ENCODE results near the gene SNRNP200. TPM values are rescaled to one million over a fixed set of nuclear protein-coding genes. Genes with fewer than 3 reads are reported as not detected.

The SNRNP200 gene
- total RNA-seq = 197 and 203 TPM in 2 replicates

DNA sequence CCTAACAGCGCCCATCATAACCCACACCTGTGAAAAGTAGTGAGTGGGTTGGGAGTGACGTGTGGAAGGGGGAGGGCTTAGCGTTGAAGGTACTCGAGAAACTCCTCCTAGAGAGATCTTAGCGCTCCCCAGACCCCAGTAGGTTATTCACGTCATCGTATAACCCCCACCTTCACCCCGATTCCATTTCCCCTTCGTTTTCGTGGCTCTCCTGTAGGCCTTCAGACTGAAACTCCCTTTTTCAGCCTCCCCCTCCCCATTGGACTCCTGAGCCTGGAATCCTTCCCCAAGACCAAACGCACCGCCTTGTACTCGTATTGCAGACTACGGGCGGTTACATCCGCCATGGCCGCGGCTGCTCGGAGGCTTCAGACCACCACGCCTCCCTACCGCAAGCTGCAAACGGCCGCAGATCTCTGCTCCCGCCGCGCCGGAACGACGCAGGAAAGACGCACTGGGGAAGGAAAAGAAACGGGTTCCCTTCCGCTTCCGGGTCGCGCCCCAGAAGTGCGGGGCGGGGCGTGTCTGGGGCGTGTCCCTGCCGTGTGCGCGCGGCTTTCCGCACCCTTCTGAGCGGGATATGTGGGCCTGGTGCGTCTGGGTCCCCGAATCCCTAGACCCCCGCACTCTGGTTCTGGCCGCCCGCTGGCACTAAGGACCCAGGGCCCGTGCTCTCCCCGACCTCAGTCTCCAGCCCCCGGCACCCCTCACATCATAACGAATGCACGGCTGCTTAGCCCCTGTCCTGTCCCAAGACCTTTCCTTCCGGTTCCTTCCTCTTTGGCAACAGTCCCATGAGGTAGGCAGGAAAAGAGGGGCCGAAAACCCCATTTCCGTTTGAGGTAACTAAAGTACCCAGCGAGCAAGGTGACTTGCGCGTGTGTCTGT lies at the start of gene SNRNP200:
Gene SNRNP200, minus strand, starts transcription at position 456 of the 888 bp plus-strand sequence. Its CDS starts 109 bp downstream, at position 347.
- Mint-ChIP-seq H3K9me3 (no peaks in the 10 kb centered on the region), H3K36me3 (ENCODE audit: low read depth) (peaks cover 58% of the 10 kb centered on the region), H3K4me1 (peaks cover 56% of the 10 kb centered on the region), H3K4me3 (peak within 1 kb of the TSS; percentile 100), H3K27ac (peak within 1 kb of the TSS; percentile 99), H3K27me3 (no peaks in the 10 kb centered on the region)
- intact Hi-C loops (cut with micrococcal nuclease) = loop anchor here (1.0 kb wide), 5 partner anchors 16 to 204 kb away; partner anchors contain the start of genes CIAO1 and ITPRIPL1
- peak; percentile 97 for DNase-seq

- intact Hi-C loops (cut with micrococcal nuclease) = no loop called here
- peaks cover 64% of the 10 kb centered on the region for H3K36me3 Mint-ChIP-seq (ENCODE audit: low read depth)
- H3K27ac Mint-ChIP-seq = no peak overlapping the region
- no peak overlapping the region for H3K4me3 Mint-ChIP-seq
- H3K9me3 Mint-ChIP-seq = no peaks in the 10 kb centered on the region
- no peaks in the 10 kb centered on the region for H3K27me3 Mint-ChIP-seq
- H3K4me1 Mint-ChIP-seq = peaks cover 4% of the 10 kb centered on the region
- no peak for DNase-seq
Observed at GRCh38 chr2:96354492-96354891, 49.1 kb upstream of the SNRNP200 start.

GRCh38 chr2:96353606-96354101 lies 48.3 kb upstream of the SNRNP200 start:
- Mint-ChIP-seq H3K27ac (no peak overlapping the region), H3K4me1 (peaks cover 1% of the 10 kb centered on the region), H3K27me3 (no peaks in the 10 kb centered on the region), H3K9me3 (no peaks in the 10 kb centered on the region), H3K36me3 (ENCODE audit: low read depth) (peaks cover 63% of the 10 kb centered on the region), H3K4me3 (no peak overlapping the region)
- no peak for DNase-seq
- intact Hi-C loops (cut with micrococcal nuclease) = no loop called here

GRCh38 chr2:96353032-96353561 lies 47.8 kb upstream of the SNRNP200 start:
- Mint-ChIP-seq H3K36me3 (ENCODE audit: low read depth) (peaks cover 63% of the 10 kb centered on the region), H3K4me3 (no peak overlapping the region), H3K27ac (no peak overlapping the region), H3K4me1 (peaks cover 1% of the 10 kb centered on the region), H3K27me3 (no peaks in the 10 kb centered on the region), H3K9me3 (no peaks in the 10 kb centered on the region)
- DNase-seq = no peak
- intact Hi-C loops (cut with micrococcal nuclease) = no loop called here

- H3K27me3 Mint-ChIP-seq = no peaks in the 10 kb centered on the region
Observed at GRCh38 chr2:96347395-96347794, 42.0 kb upstream of the SNRNP200 start.

DNA sequence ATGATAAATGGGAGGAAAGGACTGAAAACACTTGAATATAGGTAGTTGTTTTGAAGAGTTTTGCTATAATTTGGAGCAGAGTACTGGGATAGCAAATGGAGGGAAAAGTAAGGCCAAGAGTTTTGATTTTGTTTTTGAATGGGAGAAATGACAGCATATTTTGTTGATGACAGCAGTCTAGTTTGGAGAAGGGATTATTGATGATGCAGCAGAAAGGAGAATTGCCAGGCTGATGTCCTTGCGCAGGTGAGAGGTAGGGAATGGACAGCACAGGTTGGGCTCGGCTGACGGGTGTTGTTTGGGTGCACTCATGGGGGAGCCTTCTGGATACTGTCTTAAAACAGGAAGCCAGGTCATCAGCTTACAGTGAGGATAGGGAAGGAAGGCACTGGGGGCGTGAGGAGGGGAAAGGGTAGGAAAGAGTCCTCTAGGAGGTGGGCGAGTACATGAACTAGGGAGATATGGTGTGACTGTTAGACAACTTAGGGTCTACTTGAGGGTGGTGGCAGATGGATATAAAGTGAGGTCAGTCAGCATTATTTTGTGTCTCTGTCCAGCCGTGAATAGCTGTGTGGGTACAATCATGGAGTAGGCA lies 40.6 kb upstream of the SNRNP200 start:
- Mint-ChIP-seq H3K4me3 (no peak overlapping the region), H3K27ac (peak overlapping the region; percentile 27), H3K36me3 (ENCODE audit: low read depth) (peaks cover 76% of the 10 kb centered on the region), H3K4me1 (peaks cover 38% of the 10 kb centered on the region), H3K27me3 (no peaks in the 10 kb centered on the region), H3K9me3 (no peaks in the 10 kb centered on the region)
- intact Hi-C loops (cut with micrococcal nuclease) = no loop called here
- DNase-seq = no peak

More at GRCh38 chr2:96347395-96347794, 42.0 kb upstream of the SNRNP200 start:
- H3K36me3 Mint-ChIP-seq (ENCODE audit: low read depth) = peaks cover 72% of the 10 kb centered on the region
- H3K27ac Mint-ChIP-seq = peak overlapping the region; percentile 16
- peaks cover 24% of the 10 kb centered on the region for H3K4me1 Mint-ChIP-seq
- intact Hi-C loops (cut with micrococcal nuclease) = no loop called here
- DNase-seq = no peak
- H3K4me3 Mint-ChIP-seq = no peak overlapping the region
- no peaks in the 10 kb centered on the region for H3K9me3 Mint-ChIP-seq

GRCh38 chr2:96345438-96345837 lies 40.1 kb upstream of the SNRNP200 start:
- no peak for DNase-seq
- H3K9me3 Mint-ChIP-seq = no peaks in the 10 kb centered on the region
- no peak overlapping the region for H3K4me3 Mint-ChIP-seq
- peaks cover 42% of the 10 kb centered on the region for H3K4me1 Mint-ChIP-seq
- intact Hi-C loops (cut with micrococcal nuclease) = no loop called here
- H3K27ac Mint-ChIP-seq = peak overlapping the region; percentile 3
- no peaks in the 10 kb centered on the region for H3K27me3 Mint-ChIP-seq
- peaks cover 75% of the 10 kb centered on the region for H3K36me3 Mint-ChIP-seq (ENCODE audit: low read depth)

- DNase-seq = peak; percentile 75
- Mint-ChIP-seq H3K36me3 (ENCODE audit: low read depth) (peaks cover 71% of the 10 kb centered on the region), H3K27ac (peak overlapping the region; percentile 75), H3K27me3 (no peaks in the 10 kb centered on the region), H3K4me1 (peaks cover 47% of the 10 kb centered on the region), H3K4me3 (no peak overlapping the region), H3K9me3 (no peaks in the 10 kb centered on the region)
- intact Hi-C loops (cut with micrococcal nuclease) = loop anchor here (5.0 kb wide), 3 partner anchors 137 to 183 kb away; partner anchors contain the start of gene STARD7
Observed at GRCh38 chr2:96344011-96344410, 38.7 kb upstream of the SNRNP200 start.

- no peaks in the 10 kb centered on the region for H3K9me3 Mint-ChIP-seq
- peak overlapping the region; percentile 56 for H3K4me3 Mint-ChIP-seq
- H3K4me1 Mint-ChIP-seq = peaks cover 58% of the 10 kb centered on the region
- H3K27ac Mint-ChIP-seq = peak overlapping the region; percentile 87
- no peaks in the 10 kb centered on the region for H3K27me3 Mint-ChIP-seq
- intact Hi-C loops (cut with micrococcal nuclease) = loop anchor here (1.0 to 5.0 kb wide), 4 partner anchors 21 to 185 kb away; partner anchors contain the start of gene STARD7
- peaks cover 64% of the 10 kb centered on the region for H3K36me3 Mint-ChIP-seq (ENCODE audit: low read depth)
- peak; percentile 77 for DNase-seq
Observed at GRCh38 chr2:96342085-96342484, 36.7 kb upstream of the SNRNP200 start.

GRCh38 chr2:96341641-96342040 lies 36.3 kb upstream of the SNRNP200 start:
- Mint-ChIP-seq H3K4me1 (peaks cover 59% of the 10 kb centered on the region), H3K9me3 (no peaks in the 10 kb centered on the region), H3K36me3 (ENCODE audit: low read depth) (peaks cover 61% of the 10 kb centered on the region), H3K27me3 (no peaks in the 10 kb centered on the region), H3K4me3 (peak overlapping the region; percentile 56), H3K27ac (peak overlapping the region; percentile 87)
- intact Hi-C loops (cut with micrococcal nuclease) = loop anchor here (1.0 to 5.0 kb wide), 4 partner anchors 20 to 186 kb away; partner anchors contain the start of gene STARD7
- no peak for DNase-seq

DNA sequence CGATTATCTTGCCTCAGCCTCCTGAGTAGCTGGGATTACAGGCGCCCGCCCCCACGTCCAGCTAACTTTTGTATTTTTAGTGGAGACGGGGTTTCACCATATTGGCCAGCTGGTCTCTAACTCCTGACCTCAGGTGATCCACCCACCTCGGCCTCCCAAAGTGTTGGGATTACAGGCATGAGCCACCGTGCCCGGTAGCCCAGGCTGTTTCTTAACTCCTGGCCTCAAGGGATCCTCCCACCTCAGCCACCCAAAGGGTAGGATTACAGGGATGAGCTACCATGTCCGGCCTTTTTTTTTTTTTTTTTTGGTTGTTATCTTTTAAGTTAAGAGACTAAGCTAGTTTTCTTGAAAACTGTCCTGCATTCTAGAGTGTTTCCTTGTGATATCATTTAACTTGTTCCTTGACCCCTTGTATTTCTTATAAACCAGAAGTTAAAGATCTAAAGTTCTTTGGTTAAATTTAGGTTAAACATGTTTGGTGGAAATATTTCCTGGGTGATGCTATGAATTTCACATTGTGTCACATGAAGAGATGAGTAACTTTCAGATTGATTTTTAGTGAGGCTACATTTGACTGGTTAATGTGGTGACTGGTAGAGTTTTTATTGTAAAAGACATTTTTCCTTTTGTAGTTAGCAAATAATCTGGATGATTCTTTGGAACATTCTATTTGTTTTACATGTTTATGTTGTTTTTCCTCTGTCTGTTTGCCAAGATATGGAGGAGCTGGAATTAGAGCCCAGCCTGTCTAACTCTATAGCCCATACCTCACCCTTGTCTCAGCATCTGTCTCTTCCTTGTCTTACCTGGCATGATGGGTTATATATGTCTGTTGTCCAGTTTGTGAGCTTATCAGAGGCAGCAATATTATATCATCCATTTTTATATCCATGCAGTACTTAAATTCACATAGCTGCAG lies 35.4 kb upstream of the SNRNP200 start:
- Mint-ChIP-seq H3K27ac (peak overlapping the region; percentile 87), H3K4me3 (peak overlapping the region; percentile 56), H3K9me3 (no peaks in the 10 kb centered on the region), H3K36me3 (ENCODE audit: low read depth) (peaks cover 57% of the 10 kb centered on the region), H3K27me3 (no peaks in the 10 kb centered on the region), H3K4me1 (peaks cover 61% of the 10 kb centered on the region)
- no peak for DNase-seq
- intact Hi-C loops (cut with micrococcal nuclease) = loop anchor here (5.0 kb wide), 3 partner anchors 133 to 187 kb away; partner anchors contain the start of gene STARD7

DNA sequence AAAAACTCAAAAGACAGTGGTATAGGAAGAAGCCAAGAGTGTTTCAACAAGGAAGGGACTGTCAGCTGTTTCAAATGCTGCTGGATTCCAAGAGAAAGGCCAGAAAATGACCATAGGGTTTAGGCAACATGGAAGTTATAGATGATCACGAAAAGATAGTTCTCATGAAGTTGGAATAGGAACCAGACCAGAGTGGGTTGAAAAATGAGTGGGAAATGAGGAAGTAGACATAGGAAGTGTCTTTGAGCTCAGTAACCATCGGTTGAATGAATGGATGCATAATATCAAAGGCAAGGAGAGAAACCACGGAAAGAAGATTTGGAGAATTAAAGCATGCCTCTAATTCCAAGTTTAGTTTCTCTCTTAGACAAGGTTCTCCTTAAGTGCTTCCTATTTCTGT lies 31.5 kb upstream of the SNRNP200 start:
- Mint-ChIP-seq H3K4me3 (peak overlapping the region; percentile 91), H3K27me3 (no peaks in the 10 kb centered on the region), H3K36me3 (ENCODE audit: low read depth) (peaks cover 30% of the 10 kb centered on the region), H3K4me1 (peaks cover 55% of the 10 kb centered on the region), H3K9me3 (no peaks in the 10 kb centered on the region), H3K27ac (peak overlapping the region; percentile 88)
- intact Hi-C loops (cut with micrococcal nuclease) = loop anchor here (1.0 to 5.0 kb wide), 2 partner anchors 32 to 70 kb away; partner anchors contain the start of genes CIAO1, SNRNP200 and TMEM127
- DNase-seq = no peak
